Measurements from ENCODE around the gene WDR73. TPM values are rescaled to one million over a fixed set of nuclear protein-coding genes. Genes with fewer than 3 reads are reported as not detected.
"Not testable (repeated sequence)": the region's sequence is repeated elsewhere in the genome, so short reads cannot be mapped to it uniquely, and the experiment has no call there.

The WDR73 gene
- total and polyA plus RNA-seq, 2 of the 4 experiments (the other 2 are of a cell fraction), result 21.5 to 25.5 TPM

DNA sequence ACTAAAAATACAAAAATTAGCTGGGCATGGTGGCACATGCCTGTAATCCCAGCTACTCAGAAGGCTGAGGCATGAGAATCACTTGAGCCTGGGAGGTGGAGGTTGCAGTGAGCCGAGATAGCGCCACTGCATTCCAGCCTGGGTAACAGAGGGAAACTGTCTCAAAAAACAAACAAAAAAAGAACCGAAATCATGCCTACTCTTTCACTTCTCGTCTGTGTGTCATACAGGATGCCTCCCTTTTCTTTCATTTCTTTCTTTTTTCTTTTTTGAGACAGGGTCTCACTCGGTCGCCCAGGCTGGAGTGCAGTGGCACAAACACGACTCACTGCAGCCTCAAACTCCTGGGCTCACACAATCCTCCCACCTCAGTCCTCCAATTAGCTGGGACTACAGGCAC lies 32.4 kb upstream of the WDR73 start:
- H3K18ac ChIP-seq (ENCODE audit: low read depth, low read length); H2AK5ac ChIP-seq (ENCODE audit: low read depth, low read length); H4K20me1 ChIP-seq (ENCODE audit: insufficient read depth, low read length); in situ Hi-C loops (cut with MboI; ENCODE audit: low sequenced_read_pairs); H4K91ac ChIP-seq (ENCODE audit: insufficient read depth, low read depth, low read length); H3K9me3 ChIP-seq (ENCODE audit: control insufficient read depth, insufficient read depth, low read length); BruUV-seq (replicated peaks); H3K27me3 ChIP-seq (ENCODE audit: control insufficient read depth, insufficient read depth, low read length); H4K8ac ChIP-seq (ENCODE audit: low read depth in 2 of 2, low read length in 2 of 2); H3K23ac ChIP-seq (ENCODE audit: low read depth, low read length); H3K9ac ChIP-seq (ENCODE audit: low read depth, low read length); H3K9me1 ChIP-seq (ENCODE audit: insufficient read depth, low read length); H3K4me3 ChIP-seq (ENCODE audit: insufficient read depth, low read depth, low read length); H3K56ac ChIP-seq (ENCODE audit: extremely low read depth, insufficient read depth, low read length); dilution Hi-C loops (cut with HindIII; ENCODE audit: low sequenced_read_pairs, unreplicated experiment); H2AK9ac ChIP-seq (replicated peaks; ENCODE audit: low read depth, low read length, poor library complexity); H3K27ac ChIP-seq (ENCODE audit: insufficient read depth, low read length); H2BK5ac ChIP-seq (ENCODE audit: low read depth, low read length, poor library complexity, severe bottlenecking); H2AFZ ChIP-seq (replicated peaks; ENCODE audit: low read length, poor library complexity); DNase-seq; H3K4me1 ChIP-seq (ENCODE audit: control insufficient read depth, insufficient read depth, low read length); H2BK120ac ChIP-seq (ENCODE audit: low read depth, low read length); intact Hi-C loops (cut with micrococcal nuclease); ATAC-seq (ENCODE audit: low read depth); H2BK20ac ChIP-seq (ENCODE audit: low read depth, low read length); POLR2A ChIA-PET (ENCODE audit: unreplicated experiment); H3K4me2 ChIP-seq (ENCODE audit: low read depth, low read length); H3K14ac ChIP-seq (replicated peaks; ENCODE audit: low read depth, low read length); H3K4ac ChIP-seq (ENCODE audit: low read depth, low read length); H4K5ac ChIP-seq (ENCODE audit: low read depth, low read length); H2BK15ac ChIP-seq (ENCODE audit: low read depth, low read length): not testable (repeated sequence)
- 100% methylated on average over 2 of the region's 7 CpGs; no CpG with 5 or more reads in 1 of the 2 experiments for WGBS, 2 experiments (ENCODE audit: extremely low coverage in 2 of 2, insufficient read length in 1 of 2)
- CTCF ChIA-PET, result interaction anchor here (0.7 kb wide), 1 partner anchor 15 kb away, joined by 3 read pairs; no protein-coding TSS in a partner anchor
- Histone ChIP-seq H3K36me3 (ENCODE audit: control insufficient read depth, insufficient read depth, low read length) (peaks cover 18% of the 10 kb centered on the region), H3K79me1 (ENCODE audit: low read depth in 1 of 2, low read length in 2 of 2) (peaks cover 20 to 56% of the 10 kb centered on the region in 2 experiments)
